Measurements from ENCODE around the gene RFNG. TPM values are rescaled to one million over a fixed set of nuclear protein-coding genes. Genes with fewer than 3 reads are reported as not detected.
A peak's percentile ranks its signal among the peaks of the same experiment; 100 is the strongest.

The RFNG gene
- total RNA-seq, 1 experiment from 2014 or later, result 68.5 TPM

- in situ Hi-C loops (cut with HindIII; ENCODE audit: low pct_unique_long_range_greater_than_20kb, low sequenced_read_pairs), result no loop called here
- DNase-seq (ENCODE audit: low read depth), result no peak
Observed at GRCh38 chr17:82035956-82036633, 15.5 kb downstream of the RFNG start.

GRCh38 chr17:82035488-82035887 is 16.1 kb downstream of the RFNG start:
- in situ Hi-C loops (cut with HindIII; ENCODE audit: low pct_unique_long_range_greater_than_20kb, low sequenced_read_pairs), result no loop called here
- DNase-seq (ENCODE audit: low read depth), result no peak

- no peak for DNase-seq (ENCODE audit: low read depth)
- in situ Hi-C loops (cut with HindIII; ENCODE audit: low pct_unique_long_range_greater_than_20kb, low sequenced_read_pairs), result no loop called here
Observed at GRCh38 chr17:82034371-82035011, 17.1 kb downstream of the RFNG start.

- DNase-seq (ENCODE audit: low read depth), result no peak
- in situ Hi-C loops (cut with HindIII; ENCODE audit: low pct_unique_long_range_greater_than_20kb, low sequenced_read_pairs), result no loop called here
Observed at GRCh38 chr17:82033359-82034085, 18.1 kb downstream of the RFNG start.

GRCh38 chr17:82031885-82032627 is 19.6 kb downstream of the RFNG start:
- no peak for DNase-seq (ENCODE audit: low read depth)
- in situ Hi-C loops (cut with HindIII; ENCODE audit: low pct_unique_long_range_greater_than_20kb, low sequenced_read_pairs), result no loop called here

GRCh38 chr17:82031303-82031884 is 20.2 kb downstream of the RFNG start, which contains the start of gene RAC3:
Gene RAC3 (plus strand): TSS chr17:82031678. CDS start chr17:82031762, 84 bp downstream.
- no peak for DNase-seq (ENCODE audit: low read depth)
- in situ Hi-C loops (cut with HindIII; ENCODE audit: low pct_unique_long_range_greater_than_20kb, low sequenced_read_pairs), result no loop called here

GRCh38 chr17:82030470-82031302 is 20.9 kb downstream of the RFNG start:
- in situ Hi-C loops (cut with HindIII; ENCODE audit: low pct_unique_long_range_greater_than_20kb, low sequenced_read_pairs), result no loop called here
- DNase-seq (ENCODE audit: low read depth), result no peak

- in situ Hi-C loops (cut with HindIII; ENCODE audit: low pct_unique_long_range_greater_than_20kb, low sequenced_read_pairs), result no loop called here
- DNase-seq (ENCODE audit: low read depth), result no peak
Observed at GRCh38 chr17:82029990-82030469, 21.6 kb downstream of the RFNG start.

GRCh38 chr17:82029391-82029790 is 22.2 kb downstream of the RFNG start:
- no peak for DNase-seq (ENCODE audit: low read depth)
- in situ Hi-C loops (cut with HindIII; ENCODE audit: low pct_unique_long_range_greater_than_20kb, low sequenced_read_pairs), result no loop called here

- in situ Hi-C loops (cut with HindIII; ENCODE audit: low pct_unique_long_range_greater_than_20kb, low sequenced_read_pairs), result no loop called here
Observed at GRCh38 chr17:82028966-82029365, 22.6 kb downstream of the RFNG start.

GRCh38 chr17:82028246-82028645 is 23.4 kb downstream of the RFNG start:
- DNase-seq (ENCODE audit: low read depth), result no peak
- in situ Hi-C loops (cut with HindIII; ENCODE audit: low pct_unique_long_range_greater_than_20kb, low sequenced_read_pairs), result no loop called here

More at GRCh38 chr17:82028966-82029365, 22.6 kb downstream of the RFNG start:
- DNase-seq (ENCODE audit: low read depth), result no peak

GRCh38 chr17:82025401-82026107 is 26.1 kb downstream of the RFNG start:
- DNase-seq (ENCODE audit: low read depth), result no peak
- in situ Hi-C loops (cut with HindIII; ENCODE audit: low pct_unique_long_range_greater_than_20kb, low sequenced_read_pairs), result no loop called here

GRCh38 chr17:82024859-82025258 is 26.8 kb downstream of the RFNG start:
- in situ Hi-C loops (cut with HindIII; ENCODE audit: low pct_unique_long_range_greater_than_20kb, low sequenced_read_pairs), result no loop called here
- DNase-seq (ENCODE audit: low read depth), result no peak

GRCh38 chr17:82023447-82024241 is 28.0 kb downstream of the RFNG start:
- in situ Hi-C loops (cut with HindIII; ENCODE audit: low pct_unique_long_range_greater_than_20kb, low sequenced_read_pairs), result no loop called here
- DNase-seq (ENCODE audit: low read depth), result no peak

- DNase-seq (ENCODE audit: low read depth), result peak; percentile 100
- in situ Hi-C loops (cut with HindIII; ENCODE audit: low pct_unique_long_range_greater_than_20kb, low sequenced_read_pairs), result no loop called here
Observed at GRCh38 chr17:82022981-82023446, 28.6 kb downstream of the RFNG start, which contains the start of gene LRRC45. Gene LRRC45 (plus strand): TSS chr17:82023305. CDS start chr17:82023644, 339 bp downstream.
